Stimulated activated naive CD8-positive, alpha-beta T cell treated with anti-CD3 and anti-CD28 coated beads, Interleukin-15, Interleukin-2, amounts not matched to agents 100 ng/mL and 50 ng/mL, for 24 hours (primary cell): ENCODE measurements around the gene AUTS2.

Source experiments
- H3K27ac Mint-ChIP-seq: one replicate; pipeline ENCODE4 v1.8.0; 2021; ENCODE audit warnings: mild to moderate bottlenecking, mixed read lengths
- H3K27me3 Mint-ChIP-seq: one replicate; pipeline ENCODE4 v1.8.0; 2021; ENCODE audit warnings: mixed read lengths
- H3K36me3 Mint-ChIP-seq: one replicate; pipeline ENCODE4 v1.8.0; 2021; ENCODE audit warnings: low read depth, mixed read lengths
- H3K4me1 Mint-ChIP-seq: one replicate; pipeline ENCODE4 v1.8.0; 2021; ENCODE audit warnings: low read depth, mixed read lengths
- H3K4me3 Mint-ChIP-seq: one replicate; pipeline ENCODE4 v1.8.0; 2021; ENCODE audit warnings: mild to moderate bottlenecking, mixed read lengths
- H3K9me3 Mint-ChIP-seq: one replicate; pipeline ENCODE4 v1.8.0; 2021; ENCODE audit warnings: mixed read lengths

The AUTS2 gene

DNA sequence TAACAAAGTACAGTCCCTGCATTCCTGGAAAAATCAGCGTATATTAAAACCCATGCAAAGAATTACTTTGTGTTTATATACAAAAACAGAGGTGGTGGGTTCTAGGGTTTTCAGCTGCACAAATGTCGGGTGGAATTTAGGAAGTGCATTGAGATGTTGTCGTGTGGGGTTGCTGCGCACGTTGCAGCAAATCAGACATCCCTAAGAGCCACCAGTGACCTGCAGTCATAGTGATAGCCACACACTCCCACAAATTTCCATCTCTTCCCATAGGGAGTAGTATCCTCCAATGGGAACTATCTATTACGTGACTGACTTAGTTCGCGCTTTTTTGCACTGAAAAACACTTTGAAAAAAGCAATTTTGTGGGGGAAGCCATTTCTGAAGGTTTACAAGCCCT, 1158.5 kb downstream of the AUTS2 start:
- no peak overlapping the region for H3K27ac Mint-ChIP-seq
- no peaks in the 10 kb centered on the region for H3K36me3 Mint-ChIP-seq
- no peaks in the 10 kb centered on the region for H3K27me3 Mint-ChIP-seq
- no peak overlapping the region for H3K4me3 Mint-ChIP-seq
- peaks cover 3% of the 10 kb centered on the region for H3K9me3 Mint-ChIP-seq
- H3K4me1 Mint-ChIP-seq, result no peaks in the 10 kb centered on the region

GRCh38 chr7:70758646-70759045, 1160.4 kb downstream of the AUTS2 start:
- Mint-ChIP-seq H3K9me3 (no peaks in the 10 kb centered on the region), H3K4me3 (no peak overlapping the region), H3K36me3 (no peaks in the 10 kb centered on the region), H3K4me1 (no peaks in the 10 kb centered on the region), H3K27me3 (no peaks in the 10 kb centered on the region), H3K27ac (no peak overlapping the region)

DNA sequence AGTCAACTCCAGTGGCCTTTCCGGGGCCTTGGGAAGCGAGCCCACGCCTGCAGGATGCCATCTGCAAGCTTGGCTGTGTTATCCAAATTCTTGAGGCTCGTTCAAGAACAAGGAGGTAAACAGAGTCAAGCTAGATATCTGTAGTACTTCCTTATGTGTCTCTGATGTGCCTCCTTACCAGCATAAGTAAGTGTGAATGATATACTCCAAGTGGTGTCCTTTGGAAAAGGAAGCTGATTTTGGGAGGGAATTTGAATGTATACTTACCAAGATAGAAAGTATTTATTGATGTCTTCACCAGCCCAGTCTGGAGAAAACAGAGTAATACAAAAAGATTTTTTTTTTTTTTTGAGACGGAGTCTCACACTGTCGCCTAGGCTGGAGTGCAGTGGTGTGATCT, 1161.4 kb downstream of the AUTS2 start:
- no peaks in the 10 kb centered on the region for H3K9me3 Mint-ChIP-seq
- H3K27ac Mint-ChIP-seq, result no peak overlapping the region
- H3K27me3 Mint-ChIP-seq, result no peaks in the 10 kb centered on the region
- H3K4me1 Mint-ChIP-seq, result no peaks in the 10 kb centered on the region
- no peak overlapping the region for H3K4me3 Mint-ChIP-seq
- no peaks in the 10 kb centered on the region for H3K36me3 Mint-ChIP-seq

- no peak overlapping the region for H3K27ac Mint-ChIP-seq
- H3K4me1 Mint-ChIP-seq, result no peaks in the 10 kb centered on the region
- H3K4me3 Mint-ChIP-seq, result no peak overlapping the region
- H3K27me3 Mint-ChIP-seq, result no peaks in the 10 kb centered on the region
- peaks cover 4% of the 10 kb centered on the region for H3K36me3 Mint-ChIP-seq
- no peaks in the 10 kb centered on the region for H3K9me3 Mint-ChIP-seq
These were observed 1163.5 kb downstream of the AUTS2 start for GRCh38 chr7:70761711-70762328.

- H3K9me3 Mint-ChIP-seq, result no peaks in the 10 kb centered on the region
- no peak overlapping the region for H3K27ac Mint-ChIP-seq
These were observed 1164.4 kb downstream of the AUTS2 start for GRCh38 chr7:70762696-70763095.

DNA sequence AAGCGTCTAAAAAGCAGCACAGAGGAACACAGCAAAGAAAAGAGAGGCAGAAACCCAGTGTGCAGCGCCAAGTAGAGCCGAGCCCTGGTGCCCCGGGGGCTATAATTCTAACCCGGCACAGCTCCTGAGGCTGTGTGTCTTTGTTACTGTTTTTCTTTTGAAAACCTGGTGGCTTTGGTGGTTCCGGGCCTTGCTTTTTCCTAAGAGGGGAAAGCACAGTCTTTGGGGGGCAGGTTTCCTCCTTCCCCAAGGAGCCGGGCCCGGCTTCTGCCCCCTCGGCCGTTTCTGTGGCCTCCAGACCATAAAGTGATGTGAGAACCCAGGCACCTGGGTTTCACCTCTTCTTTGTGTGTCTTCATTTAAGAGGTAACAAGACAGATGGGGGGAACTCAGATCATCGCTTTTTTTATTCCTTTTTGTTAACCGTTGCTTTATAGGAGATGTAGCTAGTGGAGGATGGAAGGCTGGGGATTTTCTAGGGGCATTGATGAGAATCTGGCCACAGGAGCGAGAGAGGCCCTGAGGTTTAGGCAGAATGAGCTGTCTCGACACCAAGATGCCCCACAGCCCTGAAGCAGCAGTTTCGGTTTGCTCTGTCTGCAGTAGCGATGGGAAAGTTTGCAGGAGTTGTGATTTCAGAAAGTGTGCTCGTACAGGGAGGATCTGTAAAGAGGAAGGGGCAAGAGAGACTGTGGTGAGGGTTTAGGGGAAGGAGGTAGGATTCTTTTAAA, 1165.9 kb downstream of the AUTS2 start:
- Mint-ChIP-seq H3K4me3 (no peak overlapping the region), H3K27me3 (no peaks in the 10 kb centered on the region), H3K9me3 (no peaks in the 10 kb centered on the region), H3K27ac (no peak overlapping the region), H3K4me1 (no peaks in the 10 kb centered on the region), H3K36me3 (peaks cover 4% of the 10 kb centered on the region)

More at GRCh38 chr7:70762696-70763095, 1164.4 kb downstream of the AUTS2 start:
- H3K4me3 Mint-ChIP-seq, result no peak overlapping the region
- peaks cover 4% of the 10 kb centered on the region for H3K36me3 Mint-ChIP-seq
- H3K4me1 Mint-ChIP-seq, result no peaks in the 10 kb centered on the region
- no peaks in the 10 kb centered on the region for H3K27me3 Mint-ChIP-seq

GRCh38 chr7:70764701-70765208, 1166.5 kb downstream of the AUTS2 start:
- no peaks in the 10 kb centered on the region for H3K9me3 Mint-ChIP-seq
- H3K27me3 Mint-ChIP-seq, result no peaks in the 10 kb centered on the region
- H3K4me3 Mint-ChIP-seq, result no peak overlapping the region
- peaks cover 4% of the 10 kb centered on the region for H3K36me3 Mint-ChIP-seq
- no peaks in the 10 kb centered on the region for H3K4me1 Mint-ChIP-seq
- no peak overlapping the region for H3K27ac Mint-ChIP-seq

DNA sequence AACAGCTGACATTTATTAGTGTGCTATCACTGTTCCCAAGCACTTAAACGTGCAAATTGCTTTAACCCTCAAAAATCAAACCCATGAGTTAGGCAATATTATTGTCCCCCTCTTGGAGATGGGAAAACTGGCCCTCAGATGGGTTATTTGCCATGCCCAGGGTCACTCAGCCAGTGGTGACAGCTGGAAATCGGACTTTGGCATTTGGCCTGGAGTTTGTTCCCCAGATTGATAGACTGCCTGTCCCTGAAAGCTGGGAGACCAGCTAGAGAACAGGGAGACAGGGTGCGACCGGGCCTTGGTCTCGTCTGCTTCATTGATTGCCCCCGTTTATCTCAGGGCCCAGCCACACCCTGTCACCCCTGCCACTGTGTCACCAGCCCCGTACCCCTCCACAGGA, 1167.4 kb downstream of the AUTS2 start:
- Mint-ChIP-seq H3K4me3 (no peak overlapping the region), H3K4me1 (no peaks in the 10 kb centered on the region), H3K9me3 (no peaks in the 10 kb centered on the region), H3K27ac (no peak overlapping the region), H3K27me3 (no peaks in the 10 kb centered on the region), H3K36me3 (peaks cover 4% of the 10 kb centered on the region)

DNA sequence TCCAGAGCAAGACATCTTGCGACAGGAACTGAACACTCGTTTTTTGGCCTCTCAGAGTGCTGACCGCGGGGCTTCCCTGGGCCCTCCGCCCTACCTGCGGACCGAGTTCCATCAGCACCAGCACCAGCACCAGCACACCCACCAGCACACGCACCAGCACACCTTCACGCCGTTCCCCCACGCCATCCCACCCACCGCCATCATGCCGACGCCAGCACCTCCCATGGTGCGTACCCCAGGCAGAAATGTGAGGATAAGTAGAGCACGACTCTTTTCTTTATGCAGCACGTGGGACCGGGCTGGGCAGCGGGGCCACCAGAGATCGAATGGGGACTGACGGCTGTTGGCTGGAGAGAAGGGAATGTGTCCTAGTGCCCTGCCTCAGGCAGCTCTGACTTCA, 1167.8 kb downstream of the AUTS2 start:
- Mint-ChIP-seq H3K4me3 (no peak overlapping the region), H3K4me1 (no peaks in the 10 kb centered on the region), H3K27ac (no peak overlapping the region), H3K9me3 (no peaks in the 10 kb centered on the region), H3K27me3 (no peaks in the 10 kb centered on the region), H3K36me3 (peaks cover 4% of the 10 kb centered on the region)

GRCh38 chr7:70766694-70767093, 1168.4 kb downstream of the AUTS2 start:
- Mint-ChIP-seq H3K27me3 (no peaks in the 10 kb centered on the region), H3K27ac (no peak overlapping the region), H3K4me3 (no peak overlapping the region), H3K4me1 (no peaks in the 10 kb centered on the region), H3K36me3 (peaks cover 4% of the 10 kb centered on the region), H3K9me3 (no peaks in the 10 kb centered on the region)

DNA sequence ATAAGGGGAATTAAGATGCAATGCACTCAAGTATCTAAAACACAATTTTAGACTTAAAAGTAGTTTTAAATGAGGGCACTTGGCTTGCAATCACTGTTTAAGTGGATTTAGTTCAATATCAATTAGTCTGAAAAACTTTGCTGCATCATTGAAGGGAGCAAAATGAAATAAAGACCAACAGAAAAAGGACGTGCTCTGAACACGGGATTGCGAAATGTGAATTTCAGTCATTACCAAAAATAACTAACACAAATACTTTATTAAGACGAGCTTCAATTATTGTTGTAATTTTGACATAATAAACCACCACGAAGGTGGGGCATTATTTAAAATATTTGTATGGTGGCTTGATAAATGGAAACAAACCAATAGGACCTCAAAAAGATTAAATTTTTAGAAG, 1171.9 kb downstream of the AUTS2 start:
- Mint-ChIP-seq H3K27me3 (no peaks in the 10 kb centered on the region), H3K27ac (no peak overlapping the region), H3K36me3 (peaks cover 2% of the 10 kb centered on the region), H3K4me3 (no peak overlapping the region), H3K9me3 (no peaks in the 10 kb centered on the region), H3K4me1 (no peaks in the 10 kb centered on the region)

GRCh38 chr7:70771451-70771850, 1173.2 kb downstream of the AUTS2 start:
- Mint-ChIP-seq H3K9me3 (no peaks in the 10 kb centered on the region), H3K27me3 (no peaks in the 10 kb centered on the region), H3K4me1 (peaks cover 4% of the 10 kb centered on the region), H3K36me3 (no peaks in the 10 kb centered on the region), H3K4me3 (no peak overlapping the region), H3K27ac (no peak overlapping the region)

DNA sequence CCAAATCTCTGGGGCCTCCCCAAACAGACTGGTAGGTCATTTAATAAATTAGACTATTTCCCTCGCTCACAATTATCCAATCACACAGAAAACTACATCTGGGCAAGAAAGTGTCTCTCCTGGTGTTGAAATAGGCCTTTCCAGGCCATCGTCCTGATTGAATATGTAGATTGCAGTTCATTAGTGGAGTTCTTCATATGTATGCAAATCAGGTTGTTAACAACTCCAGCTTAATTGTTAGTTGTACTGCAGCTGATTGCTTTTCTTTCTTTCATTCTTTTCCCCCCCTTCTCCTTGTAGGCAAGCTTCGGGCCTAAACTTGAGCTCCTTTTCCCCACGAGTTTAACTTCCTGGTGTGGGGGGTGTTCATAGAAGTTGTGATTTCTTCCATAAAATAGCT, 1174.6 kb downstream of the AUTS2 start:
- no peaks in the 10 kb centered on the region for H3K27me3 Mint-ChIP-seq
- H3K4me3 Mint-ChIP-seq, result no peak overlapping the region
- no peak overlapping the region for H3K27ac Mint-ChIP-seq
- peaks cover 3% of the 10 kb centered on the region for H3K36me3 Mint-ChIP-seq
- peaks cover 10% of the 10 kb centered on the region for H3K4me1 Mint-ChIP-seq
- H3K9me3 Mint-ChIP-seq, result no peaks in the 10 kb centered on the region

DNA sequence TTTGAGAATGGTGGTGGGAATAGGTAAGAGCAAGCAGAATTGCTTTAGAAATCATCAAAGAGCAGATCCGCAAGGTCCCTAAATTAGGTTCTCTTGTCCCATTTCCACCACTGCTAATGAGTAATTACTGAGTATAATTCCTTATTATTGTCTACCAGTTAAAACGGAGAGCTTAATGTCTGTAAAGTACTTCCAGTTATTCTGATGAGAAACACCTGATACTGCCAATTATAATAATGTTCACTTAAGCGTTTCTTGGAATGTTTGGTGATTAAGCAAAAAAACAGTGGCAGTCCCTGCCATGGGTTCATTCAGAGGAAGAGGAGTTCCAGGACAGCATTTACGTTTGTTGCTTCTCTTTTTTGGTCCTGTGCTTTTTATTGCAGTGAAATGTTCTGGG, 1175.1 kb downstream of the AUTS2 start:
- H3K27me3 Mint-ChIP-seq, result no peaks in the 10 kb centered on the region
- no peak overlapping the region for H3K27ac Mint-ChIP-seq
- H3K36me3 Mint-ChIP-seq, result peaks cover 5% of the 10 kb centered on the region
- H3K9me3 Mint-ChIP-seq, result no peaks in the 10 kb centered on the region
- H3K4me1 Mint-ChIP-seq, result peaks cover 10% of the 10 kb centered on the region
- H3K4me3 Mint-ChIP-seq, result no peak overlapping the region

- Mint-ChIP-seq H3K9me3 (no peaks in the 10 kb centered on the region), H3K4me1 (peaks cover 10% of the 10 kb centered on the region), H3K36me3 (peaks cover 5% of the 10 kb centered on the region), H3K4me3 (no peak overlapping the region), H3K27ac (no peak overlapping the region), H3K27me3 (no peaks in the 10 kb centered on the region)
These were observed 1176.8 kb downstream of the AUTS2 start for GRCh38 chr7:70774950-70775527.
